Measurements from ENCODE around the gene GIT1.
"Not testable (repeated sequence)": the region's sequence is repeated elsewhere in the genome, so short reads cannot be mapped to it uniquely, and the experiment has no call there.

DNA sequence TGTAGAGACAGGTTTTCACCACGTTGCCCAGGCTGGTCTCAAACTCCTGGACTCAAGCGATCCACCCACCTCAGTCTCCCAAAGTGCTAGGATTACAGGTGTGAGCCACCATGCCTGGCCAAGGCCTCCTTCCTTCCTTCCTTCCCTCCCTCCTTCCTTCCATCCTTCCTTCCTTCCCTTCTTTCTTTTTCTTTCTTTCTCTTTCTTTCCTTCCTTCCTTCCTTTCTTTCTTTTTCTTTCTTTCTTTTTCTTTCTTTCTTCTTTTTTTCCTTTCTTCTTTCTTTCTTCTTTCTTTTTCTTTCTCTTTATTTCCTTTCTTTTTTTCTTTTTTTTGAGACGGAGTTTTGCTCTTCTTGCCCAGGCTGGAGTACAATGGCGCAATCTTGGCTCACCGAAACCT lies 31.3 kb downstream of the GIT1 start:
- not testable (repeated sequence) for TF ChIP-seq CTBP1 (IDR thresholded peaks at IDR 0.05; ENCODE audit: borderline replicate concordance); FOXM1 (IDR thresholded peaks at IDR 0.05; ENCODE audit: borderline replicate concordance); FOXK2 (IDR thresholded peaks at IDR 0.05); SUZ12 (IDR thresholded peaks at IDR 0.05); NFRKB (IDR thresholded peaks at IDR 0.05); ZNF384 (IDR thresholded peaks at IDR 0.05); HDGF (IDR thresholded peaks at IDR 0.05; ENCODE audit: borderline replicate concordance); FOXA1 (IDR thresholded peaks at IDR 0.05); SP1 (IDR thresholded peaks at IDR 0.05); TARDBP (IDR thresholded peaks at IDR 0.05); LEF1 (IDR thresholded peaks at IDR 0.05; ENCODE audit: borderline replicate concordance); ARNT (IDR thresholded peaks at IDR 0.05)

All from HEK293T (cell line).